ENCODE results near the gene WWC2.

Gene WWC2

GRCh38 chr4:183260491-183261151 is 161.6 kb downstream of the WWC2 start:
- no peak for DNase-seq (ENCODE audit: low read depth)
- TF ChIP-seq CTCF (conservative IDR thresholded peaks at IDR 0.05; ENCODE audit: low read depth, low read length) = no peak
- no peak overlapping the region for H3K4me3 ChIP-seq (ENCODE audit: low read length)

GRCh38 chr4:183261953-183262775 is 163.1 kb downstream of the WWC2 start:
- peak; percentile 90 for TF ChIP-seq CTCF (conservative IDR thresholded peaks at IDR 0.05; ENCODE audit: low read depth, low read length)
- no peak for DNase-seq (ENCODE audit: low read depth)
- H3K4me3 ChIP-seq (ENCODE audit: low read length) = no peak overlapping the region

- no peak for TF ChIP-seq CTCF (conservative IDR thresholded peaks at IDR 0.05; ENCODE audit: low read depth, low read length)
- no peak overlapping the region for H3K4me3 ChIP-seq (ENCODE audit: low read length)
- no peak for DNase-seq (ENCODE audit: low read depth)
Observed at GRCh38 chr4:183262776-183263100, 163.7 kb downstream of the WWC2 start.

- no peak overlapping the region for H3K4me3 ChIP-seq (ENCODE audit: low read length)
- TF ChIP-seq CTCF (conservative IDR thresholded peaks at IDR 0.05; ENCODE audit: low read depth, low read length) = no peak
- DNase-seq (ENCODE audit: low read depth) = no peak
Observed at GRCh38 chr4:183263787-183264386, 164.8 kb downstream of the WWC2 start.

GRCh38 chr4:183264614-183265013 is 165.6 kb downstream of the WWC2 start:
- no peak for DNase-seq (ENCODE audit: low read depth)
- H3K4me3 ChIP-seq (ENCODE audit: low read length) = no peak overlapping the region
- no peak for TF ChIP-seq CTCF (conservative IDR thresholded peaks at IDR 0.05; ENCODE audit: low read depth, low read length)

GRCh38 chr4:183266371-183266770 is 167.3 kb downstream of the WWC2 start:
- no peak for TF ChIP-seq CTCF (conservative IDR thresholded peaks at IDR 0.05; ENCODE audit: low read depth, low read length)
- no peak overlapping the region for H3K4me3 ChIP-seq (ENCODE audit: low read length)
- DNase-seq (ENCODE audit: low read depth) = no peak
